ENCODE measurements around the gene C1QTNF9B.

The C1QTNF9B gene

DNA sequence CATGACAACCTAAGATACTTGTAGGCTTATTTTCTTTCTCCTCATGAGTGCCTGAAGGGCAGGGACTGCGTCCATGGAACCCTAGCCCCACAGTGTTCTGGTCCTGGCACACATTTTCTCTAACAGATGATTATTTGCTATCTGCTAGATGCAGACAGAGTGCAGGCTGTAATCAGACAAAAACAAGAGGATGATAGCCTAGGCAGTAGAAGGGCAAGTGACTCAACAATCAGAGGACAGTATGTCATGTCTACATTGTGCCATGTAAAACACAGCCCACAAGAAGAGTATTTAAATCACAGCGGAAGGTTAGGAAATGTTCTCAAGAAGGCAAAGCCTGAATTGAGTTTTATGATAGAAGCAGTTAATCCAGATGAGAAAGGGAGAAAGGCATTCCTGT is 37.4 kb downstream of the C1QTNF9B start:
- Histone ChIP-seq H3K4me1 (ENCODE audit: control insufficient read depth, insufficient read depth, low read length) (no peaks in the 10 kb centered on the region), H3K27me3 (ENCODE audit: control insufficient read depth, insufficient read depth, low read length) (no peaks in the 10 kb centered on the region), H3K36me3 (ENCODE audit: control insufficient read depth, insufficient read depth, low read length) (no peaks in the 10 kb centered on the region), H3K9me3 (ENCODE audit: control insufficient read depth, insufficient read depth, low read length) (no peaks in the 10 kb centered on the region), H3K27ac (ENCODE audit: low read length) (no peak overlapping the region), H3K4me3 (ENCODE audit: low read length) (no peak overlapping the region)
- WGBS (ENCODE audit: insufficient coverage, insufficient read length) = no CpG with 5 or more reads among the region's 2 CpGs
- DNase-seq (ENCODE audit: low read depth, low spot score) = no peak

DNA sequence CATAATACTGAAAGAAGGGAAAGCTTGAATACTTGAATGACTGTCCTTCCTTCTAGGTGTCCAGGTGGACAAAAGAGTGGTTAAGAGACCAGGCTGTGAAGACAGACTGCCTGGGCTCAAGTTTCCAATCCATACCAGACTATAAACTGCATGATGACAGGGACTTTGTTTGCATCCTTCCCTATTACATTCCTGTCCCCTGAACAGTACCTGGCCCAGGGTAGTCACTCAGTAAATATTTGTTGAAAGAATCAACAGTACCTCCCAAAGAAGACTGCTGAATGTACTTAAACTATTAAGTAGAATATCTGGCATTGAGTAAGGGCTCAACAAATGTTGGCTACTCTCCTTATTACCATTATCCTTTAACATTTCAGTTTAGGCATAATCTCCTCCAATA is 37.8 kb downstream of the C1QTNF9B start:
- Histone ChIP-seq H3K9me3 (ENCODE audit: control insufficient read depth, insufficient read depth, low read length) (no peaks in the 10 kb centered on the region), H3K4me1 (ENCODE audit: control insufficient read depth, insufficient read depth, low read length) (no peaks in the 10 kb centered on the region), H3K27ac (ENCODE audit: low read length) (no peak overlapping the region), H3K36me3 (ENCODE audit: control insufficient read depth, insufficient read depth, low read length) (no peaks in the 10 kb centered on the region), H3K27me3 (ENCODE audit: control insufficient read depth, insufficient read depth, low read length) (no peaks in the 10 kb centered on the region), H3K4me3 (ENCODE audit: low read length) (no peak overlapping the region)
- no peak for DNase-seq (ENCODE audit: low read depth, low spot score)

- no peak for DNase-seq (ENCODE audit: low read depth, low spot score)
- Histone ChIP-seq H3K4me1 (ENCODE audit: control insufficient read depth, insufficient read depth, low read length) (no peaks in the 10 kb centered on the region), H3K27me3 (ENCODE audit: control insufficient read depth, insufficient read depth, low read length) (no peaks in the 10 kb centered on the region), H3K27ac (ENCODE audit: low read length) (no peak overlapping the region), H3K36me3 (ENCODE audit: control insufficient read depth, insufficient read depth, low read length) (no peaks in the 10 kb centered on the region), H3K4me3 (ENCODE audit: low read length) (no peak overlapping the region), H3K9me3 (ENCODE audit: control insufficient read depth, insufficient read depth, low read length) (no peaks in the 10 kb centered on the region)
- no CpG with 5 or more reads among the region's 5 CpGs for WGBS (ENCODE audit: insufficient coverage, insufficient read length)
Observed at GRCh38 chr13:23858546-23858945, 38.8 kb downstream of the C1QTNF9B start.

GRCh38 chr13:23856008-23856750 is 41.1 kb downstream of the C1QTNF9B start:
- H3K27me3 ChIP-seq (ENCODE audit: control insufficient read depth, insufficient read depth, low read length) = no peaks in the 10 kb centered on the region
- no peaks in the 10 kb centered on the region for H3K9me3 ChIP-seq (ENCODE audit: control insufficient read depth, insufficient read depth, low read length)
- no peak for DNase-seq (ENCODE audit: low read depth, low spot score)
- WGBS (ENCODE audit: insufficient coverage, insufficient read length) = no CpG with 5 or more reads among the region's 5 CpGs
- no peak overlapping the region for H3K4me3 ChIP-seq (ENCODE audit: low read length)
- H3K27ac ChIP-seq (ENCODE audit: low read length) = no peak overlapping the region
- no peaks in the 10 kb centered on the region for H3K4me1 ChIP-seq (ENCODE audit: control insufficient read depth, insufficient read depth, low read length)
- no peaks in the 10 kb centered on the region for H3K36me3 ChIP-seq (ENCODE audit: control insufficient read depth, insufficient read depth, low read length)

GRCh38 chr13:23855360-23855759 is 41.9 kb downstream of the C1QTNF9B start:
- Histone ChIP-seq H3K4me1 (ENCODE audit: control insufficient read depth, insufficient read depth, low read length) (no peaks in the 10 kb centered on the region), H3K4me3 (ENCODE audit: low read length) (no peak overlapping the region), H3K27me3 (ENCODE audit: control insufficient read depth, insufficient read depth, low read length) (no peaks in the 10 kb centered on the region), H3K9me3 (ENCODE audit: control insufficient read depth, insufficient read depth, low read length) (no peaks in the 10 kb centered on the region), H3K36me3 (ENCODE audit: control insufficient read depth, insufficient read depth, low read length) (no peaks in the 10 kb centered on the region), H3K27ac (ENCODE audit: low read length) (no peak overlapping the region)
- no peak for DNase-seq (ENCODE audit: low read depth, low spot score)
- WGBS (ENCODE audit: insufficient coverage, insufficient read length) = no CpG with 5 or more reads among the region's 3 CpGs

- Histone ChIP-seq H3K4me1 (ENCODE audit: control insufficient read depth, insufficient read depth, low read length) (no peaks in the 10 kb centered on the region), H3K4me3 (ENCODE audit: low read length) (no peak overlapping the region), H3K27me3 (ENCODE audit: control insufficient read depth, insufficient read depth, low read length) (no peaks in the 10 kb centered on the region), H3K36me3 (ENCODE audit: control insufficient read depth, insufficient read depth, low read length) (no peaks in the 10 kb centered on the region), H3K27ac (ENCODE audit: low read length) (no peak overlapping the region), H3K9me3 (ENCODE audit: control insufficient read depth, insufficient read depth, low read length) (no peaks in the 10 kb centered on the region)
- no peak for DNase-seq (ENCODE audit: low read depth, low spot score)
- WGBS (ENCODE audit: insufficient coverage, insufficient read length) = no CpG with 5 or more reads among the region's 2 CpGs
Observed at GRCh38 chr13:23852351-23852750, 45.0 kb downstream of the C1QTNF9B start.

DNA sequence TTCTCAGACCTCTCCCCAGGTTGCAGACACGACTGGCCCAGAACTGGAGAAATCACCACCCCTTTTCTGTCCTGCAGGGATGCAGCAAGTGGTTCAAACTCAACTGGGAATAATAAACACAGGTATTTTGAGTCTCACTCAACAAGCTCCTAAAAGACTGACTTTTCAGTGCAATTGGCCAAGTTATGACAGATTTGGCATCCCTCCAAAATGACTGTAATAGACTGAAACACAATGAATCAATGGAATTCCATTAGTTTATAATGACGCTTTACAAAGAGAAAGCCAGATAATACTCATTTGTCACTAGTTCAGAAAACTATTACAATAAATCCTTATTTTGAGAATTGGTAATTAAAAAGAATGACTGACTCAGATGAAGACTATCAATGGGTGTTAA is 46.2 kb downstream of the C1QTNF9B start:
- Histone ChIP-seq H3K27ac (ENCODE audit: low read length) (no peak overlapping the region), H3K4me1 (ENCODE audit: control insufficient read depth, insufficient read depth, low read length) (no peaks in the 10 kb centered on the region), H3K9me3 (ENCODE audit: control insufficient read depth, insufficient read depth, low read length) (no peaks in the 10 kb centered on the region), H3K36me3 (ENCODE audit: control insufficient read depth, insufficient read depth, low read length) (no peaks in the 10 kb centered on the region), H3K27me3 (ENCODE audit: control insufficient read depth, insufficient read depth, low read length) (no peaks in the 10 kb centered on the region), H3K4me3 (ENCODE audit: low read length) (no peak overlapping the region)
- DNase-seq (ENCODE audit: low read depth, low spot score) = no peak
- no CpG with 5 or more reads among the region's 2 CpGs for WGBS (ENCODE audit: insufficient coverage, insufficient read length)

GRCh38 chr13:23850134-23850533 is 47.2 kb downstream of the C1QTNF9B start:
- WGBS (ENCODE audit: insufficient coverage, insufficient read length) = no CpG with 5 or more reads among the region's 1 CpG
- H3K36me3 ChIP-seq (ENCODE audit: control insufficient read depth, insufficient read depth, low read length) = no peaks in the 10 kb centered on the region
- DNase-seq (ENCODE audit: low read depth, low spot score) = no peak
- no peak overlapping the region for H3K4me3 ChIP-seq (ENCODE audit: low read length)
- H3K9me3 ChIP-seq (ENCODE audit: control insufficient read depth, insufficient read depth, low read length) = no peaks in the 10 kb centered on the region
- no peaks in the 10 kb centered on the region for H3K4me1 ChIP-seq (ENCODE audit: control insufficient read depth, insufficient read depth, low read length)
- no peak overlapping the region for H3K27ac ChIP-seq (ENCODE audit: low read length)
- H3K27me3 ChIP-seq (ENCODE audit: control insufficient read depth, insufficient read depth, low read length) = no peaks in the 10 kb centered on the region

GRCh38 chr13:23849670-23850069 is 47.6 kb downstream of the C1QTNF9B start:
- no peaks in the 10 kb centered on the region for H3K4me1 ChIP-seq (ENCODE audit: control insufficient read depth, insufficient read depth, low read length)
- WGBS (ENCODE audit: insufficient coverage, insufficient read length) = no CpG with 5 or more reads among the region's 2 CpGs
- DNase-seq (ENCODE audit: low read depth, low spot score) = no peak
- no peak overlapping the region for H3K27ac ChIP-seq (ENCODE audit: low read length)
- no peak overlapping the region for H3K4me3 ChIP-seq (ENCODE audit: low read length)
- H3K9me3 ChIP-seq (ENCODE audit: control insufficient read depth, insufficient read depth, low read length) = no peaks in the 10 kb centered on the region
- no peaks in the 10 kb centered on the region for H3K36me3 ChIP-seq (ENCODE audit: control insufficient read depth, insufficient read depth, low read length)
- H3K27me3 ChIP-seq (ENCODE audit: control insufficient read depth, insufficient read depth, low read length) = no peaks in the 10 kb centered on the region

- H3K4me3 ChIP-seq (ENCODE audit: low read length) = no peak overlapping the region
- no peaks in the 10 kb centered on the region for H3K36me3 ChIP-seq (ENCODE audit: control insufficient read depth, insufficient read depth, low read length)
- DNase-seq (ENCODE audit: low read depth, low spot score) = no peak
- no peaks in the 10 kb centered on the region for H3K4me1 ChIP-seq (ENCODE audit: control insufficient read depth, insufficient read depth, low read length)
- no CpG with 5 or more reads among the region's 8 CpGs for WGBS (ENCODE audit: insufficient coverage, insufficient read length)
- H3K27ac ChIP-seq (ENCODE audit: low read length) = no peak overlapping the region
- H3K9me3 ChIP-seq (ENCODE audit: control insufficient read depth, insufficient read depth, low read length) = no peaks in the 10 kb centered on the region
- no peaks in the 10 kb centered on the region for H3K27me3 ChIP-seq (ENCODE audit: control insufficient read depth, insufficient read depth, low read length)
Observed at GRCh38 chr13:23848646-23849141, 48.6 kb downstream of the C1QTNF9B start.

DNA sequence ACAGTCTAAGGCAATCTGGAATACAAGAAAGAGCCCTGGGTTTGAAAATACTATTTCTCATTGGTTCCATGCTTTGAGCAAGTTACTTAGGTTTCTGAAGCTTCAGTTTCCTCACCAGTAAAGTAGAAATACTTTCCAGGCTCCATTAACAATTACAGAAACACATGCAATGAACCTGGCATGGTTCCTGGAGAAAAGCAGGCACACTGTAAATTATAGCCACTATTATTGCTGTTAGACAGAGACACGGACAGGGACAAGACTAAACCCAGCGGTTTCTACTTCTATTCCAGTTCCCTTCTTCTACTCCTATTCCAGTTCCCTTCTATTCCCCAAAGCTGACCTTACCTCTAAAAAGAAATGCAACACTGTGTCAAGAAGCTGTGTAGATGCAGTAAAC is 49.3 kb downstream of the C1QTNF9B start:
- H3K36me3 ChIP-seq (ENCODE audit: control insufficient read depth, insufficient read depth, low read length) = no peaks in the 10 kb centered on the region
- no peaks in the 10 kb centered on the region for H3K4me1 ChIP-seq (ENCODE audit: control insufficient read depth, insufficient read depth, low read length)
- no peak for DNase-seq (ENCODE audit: low read depth, low spot score)
- no peaks in the 10 kb centered on the region for H3K27me3 ChIP-seq (ENCODE audit: control insufficient read depth, insufficient read depth, low read length)
- H3K9me3 ChIP-seq (ENCODE audit: control insufficient read depth, insufficient read depth, low read length) = no peaks in the 10 kb centered on the region
- WGBS (ENCODE audit: insufficient coverage, insufficient read length) = no CpG with 5 or more reads among the region's 2 CpGs
- no peak overlapping the region for H3K27ac ChIP-seq (ENCODE audit: low read length)
- H3K4me3 ChIP-seq (ENCODE audit: low read length) = no peak overlapping the region
